Testis (tissue), 2 donors: Measurements from ENCODE around the gene TNPO1.

Source experiments
- CTCF ChIP-seq, 3 experiments: fragments of 450-650 bp in 2 of 3; fragments of 200-600 bp in 1 of 3; sonication (generic) in 1 of 3; IDR thresholded peaks; one replicate each; pipeline ENCODE4 v1.5.1; 2016 to 2019; ENCODE audit warnings: antibody characterized with exemption in 3 of 3, mild to moderate bottlenecking in 2 of 3, moderate library complexity in 1 of 3
- POLR2A ChIP-seq: fragments of 450-650 bp; IDR thresholded peaks from one replicate; pipeline ENCODE4 v1.6.1; 2017; ENCODE audit warnings: antibody characterized with exemption, mild to moderate bottlenecking, moderate library complexity

GRCh38 chr5:72884892-72885291, 68.4 kb downstream of the TNPO1 start:
- TF ChIP-seq CTCF (IDR thresholded peaks at IDR 0.05) (no peak), POLR2A (no peak)
